HCT116 (cell line): ENCODE data around the gene AVPR1B. TPM values are rescaled to one million over a fixed set of nuclear protein-coding genes. Genes with fewer than 3 reads are reported as not detected.

ENCODE experiments used
- ATAC-seq: fragments of 200-7000 bp; cut with Tn5 transposase; 2 replicates; pipeline ENCODE4 v1.9.1; 2020; ENCODE audit warnings: mild to moderate bottlenecking, moderate library complexity
- BruUV-seq: library from RNA; stranded (reverse); fragments of 400-500 nt; replicated peaks from 2 replicates; lab custom pipeline; 2021; lab: Mats Ljungman, UMichigan
- CTCF ChIA-PET: fragments of 300-600 bp; sonication (Branson Sonifier 250); formaldehyde crosslinking; loops from one replicate; lab custom pipeline; 2021; ENCODE audit warnings: antibody characterized with exemption; lab: Charles Lee
- POLR2A ChIA-PET: fragments of 300-600, 350-600 bp; sonication (Branson Sonifier 250); formaldehyde crosslinking; loops from one replicate; lab custom pipeline; 2021; ENCODE audit warnings: antibody characterized with exemption; lab: Charles Lee
- RAD21 ChIA-PET, 2 experiments: fragments of 300-600 bp; sonication (Branson Sonifier 250); formaldehyde crosslinking; loops; one replicate each; lab custom pipeline; 2023; ENCODE audit warnings: low total read pairs in 2 of 2; ENCODE audit not compliant: uncharacterized antibody in 2 of 2, unreplicated experiment in 2 of 2, low non-redundant PET in 1 of 2; lab: Charles Lee
- DNase-seq: peaks from one replicate; pipeline ENCODE4 v3.0.0-alpha.2; 2010; ENCODE audit warnings: low read depth, low spot score
- H2AFZ ChIP-seq: fragments of 200-600 bp; shearing (Covaris generic), sonication (generic); 2 replicates; pipeline ENCODE4 v1.6.1; 2017; ENCODE audit warnings: low read depth, mixed run types, mixed read lengths, antibody characterized with exemption, low read length; ENCODE audit not compliant: poor library complexity, severe bottlenecking
- H3K27ac ChIP-seq: 2 replicates; pipeline ENCODE4 v1.5.1; 2012; ENCODE audit warnings: low read depth, low read length
- H3K27me3 ChIP-seq: fragments of 200-600 bp; sonication (generic); 2 replicates; pipeline ENCODE4 v1.6.1; 2016; ENCODE audit warnings: mixed run types, low read length, mixed read lengths; ENCODE audit not compliant: insufficient read depth
- H3K36me3 ChIP-seq, 2 experiments: fragments of 200-500 bp in 1 of 2; fragments of 200-600 bp in 1 of 2; sonication (Bioruptor generic) in 1 of 2; sonication (generic) in 1 of 2; 2 replicates each; pipeline versions ENCODE4 v1.5.1 to v1.6.1; 2014 to 2016; ENCODE audit warnings: low read length in 2 of 2, inconsistent platforms in 1 of 2, mixed read lengths in 1 of 2, mixed run types in 1 of 2; ENCODE audit not compliant: insufficient read depth in 2 of 2, control insufficient read depth in 1 of 2
- H3K4me1 ChIP-seq, 2 experiments: fragments of 200-600 bp in 1 of 2; sonication (generic) in 1 of 2; 2 replicates each; pipeline versions ENCODE4 v1.5.1 to v1.6.1; 2012 to 2017; ENCODE audit warnings: low read length in 2 of 2, inconsistent platforms in 1 of 2, mild to moderate bottlenecking in 1 of 2, mixed read lengths in 1 of 2, mixed run types in 1 of 2, moderate library complexity in 1 of 2; ENCODE audit not compliant: insufficient read depth in 2 of 2, control insufficient read depth in 1 of 2
- H3K4me2 ChIP-seq: fragments of 200-600 bp; sonication (generic); 2 replicates; pipeline ENCODE4 v1.6.1; 2017; ENCODE audit warnings: mixed run types, low read length, mixed read lengths
- H3K4me3 ChIP-seq, 2 experiments: fragments of 200-600 bp in 1 of 2; sonication (generic) in 1 of 2; replicated peaks in 1 of 2; 2 replicates each; pipeline ENCODE4 v1.5.1; 2011 to 2016; ENCODE audit warnings: low read length in 2 of 2, control low read depth in 1 of 2, low read depth in 1 of 2, mild to moderate bottlenecking in 1 of 2, mixed read lengths in 1 of 2, mixed run types in 1 of 2
- H3K79me2 ChIP-seq: fragments of 200-600 bp; sonication (generic); 2 replicates; pipeline ENCODE4 v1.6.1; 2017; ENCODE audit warnings: mild to moderate bottlenecking, mixed run types, low read length, moderate library complexity, mixed read lengths; ENCODE audit not compliant: insufficient read depth
- H3K9ac ChIP-seq: fragments of 200-600 bp; sonication (generic); 2 replicates; pipeline ENCODE4 v1.6.1; 2016; ENCODE audit warnings: low read length, mixed read lengths
- H3K9me2 ChIP-seq: fragments of 200-600 bp; sonication (generic), shearing (Covaris generic); 2 replicates; pipeline ENCODE4 v1.6.1; 2017; ENCODE audit warnings: mixed run types, mild to moderate bottlenecking, moderate library complexity; ENCODE audit not compliant: insufficient read depth
- H3K9me3 ChIP-seq, 2 experiments: fragments of 200-500 bp in 1 of 2; fragments of 200-600 bp in 1 of 2; sonication (Bioruptor generic) in 1 of 2; sonication (generic) in 1 of 2; 2 replicates each; pipeline ENCODE4 v1.6.1; 2014 to 2017; ENCODE audit warnings: low read length in 2 of 2, mixed read lengths in 2 of 2, inconsistent platforms in 1 of 2, low read depth in 1 of 2, mild to moderate bottlenecking in 1 of 2, mixed run types in 1 of 2, moderate library complexity in 1 of 2; ENCODE audit not compliant: control insufficient read depth in 1 of 2, insufficient read depth in 1 of 2
- H4K20me1 ChIP-seq: fragments of 200-600 bp; sonication (generic), shearing (Covaris generic); 2 replicates; pipeline ENCODE4 v1.6.1; 2017; ENCODE audit warnings: mixed run types, mild to moderate bottlenecking, moderate library complexity; ENCODE audit not compliant: insufficient read depth
- CBX3 ChIP-seq: IDR thresholded peaks from 2 replicates; pipeline ENCODE4 v1.6.1; 2012; ENCODE audit warnings: low read depth
- CEBPB ChIP-seq: IDR thresholded peaks from 2 replicates; pipeline ENCODE4 v1.6.1; 2012; ENCODE audit warnings: low read depth
- EGR1 ChIP-seq: IDR thresholded peaks from 2 replicates; pipeline ENCODE4 v1.6.1; 2012; ENCODE audit warnings: low read depth
- ELF1 ChIP-seq: IDR thresholded peaks from 2 replicates; pipeline ENCODE4 v1.6.1; 2012; ENCODE audit warnings: low read depth, borderline replicate concordance
- EZH2 ChIP-seq: fragments of 200-600 bp; sonication (generic); IDR thresholded peaks from 2 replicates; pipeline ENCODE4 v1.6.1; 2017; ENCODE audit warnings: antibody characterized with exemption, mixed run types
- EZH2phosphoT487 ChIP-seq: fragments of 200-600 bp; IDR thresholded peaks from 2 replicates; pipeline ENCODE4 v1.6.1; 2018; ENCODE audit warnings: antibody characterized with exemption, borderline replicate concordance
- FOSL1 ChIP-seq: IDR thresholded peaks from 2 replicates; pipeline ENCODE4 v1.6.1; 2012; ENCODE audit warnings: low read depth
- JUND ChIP-seq: IDR thresholded peaks from 2 replicates; pipeline ENCODE4 v1.6.1; 2012
- POLR2A ChIP-seq: IDR thresholded peaks from 2 replicates; pipeline ENCODE4 v1.7.0; 2011; ENCODE audit warnings: borderline replicate concordance; ENCODE audit not compliant: insufficient read depth, insufficient read length; ENCODE audit errors: extremely low read depth
- POLR2AphosphoS5 ChIP-seq: IDR thresholded peaks from 2 replicates; pipeline ENCODE4 v1.6.1; 2011; ENCODE audit warnings: mild to moderate bottlenecking, low read depth, low read length, moderate library complexity
- RAD21 ChIP-seq: IDR thresholded peaks from 2 replicates; pipeline ENCODE4 v1.6.1; 2012; ENCODE audit warnings: low read depth, mild to moderate bottlenecking
- SIN3A ChIP-seq: IDR thresholded peaks from 2 replicates; pipeline ENCODE4 v1.6.1; 2012; ENCODE audit warnings: low read depth
- SP1 ChIP-seq: IDR thresholded peaks from 2 replicates; pipeline ENCODE4 v1.6.1; 2012; ENCODE audit warnings: low read depth
- SRF ChIP-seq: IDR thresholded peaks from 2 replicates; pipeline ENCODE4 v1.6.1; 2012; ENCODE audit warnings: low read depth
- TCF7L2 ChIP-seq: IDR thresholded peaks from 2 replicates; pipeline ENCODE4 v1.7.0; 2011; ENCODE audit warnings: borderline replicate concordance, inconsistent platforms; ENCODE audit not compliant: insufficient read depth, insufficient read length; ENCODE audit errors: extremely low read depth
- ZFX ChIP-seq: fragments of 450-650 bp; IDR thresholded peaks from 2 replicates; pipeline ENCODE4 v1.6.1; 2017
- intact Hi-C: fragments of 100-400 bp; cut with micrococcal nuclease; formaldehyde crosslinking; loops from 2 replicates; pipeline ENCODE4 v1.10.0; 2022
- total RNA-seq: library from RNA; stranded (reverse); gene quantifications from one replicate; pipeline ENCODE4 v1.2.1, GENCODE V29; 2021; ENCODE audit not compliant: unreplicated experiment
- TF ChIP-seq, protein P1 (sequence below): IDR thresholded peaks from 2 replicates; pipeline ENCODE4 v1.6.1; 2012
- TF ChIP-seq, protein P2 (sequence below), 3 experiments: fragments of 200-600 bp in 1 of 3; sonication (generic) in 1 of 3; IDR thresholded peaks in 2 of 3; conservative IDR thresholded peaks in 1 of 3; 2 replicates each; pipeline ENCODE4 v1.5.1; 2012 to 2017; ENCODE audit warnings: low read depth in 2 of 3, low read length in 2 of 3, antibody characterized with exemption in 1 of 3, borderline replicate concordance in 1 of 3, control low read depth in 1 of 3, mild to moderate bottlenecking in 1 of 3, mixed read lengths in 1 of 3, mixed run types in 1 of 3, moderate library complexity in 1 of 3; ENCODE audit not compliant: insufficient read depth in 1 of 3
- TF ChIP-seq, protein P3 (sequence below): IDR thresholded peaks from 2 replicates; pipeline ENCODE4 v1.6.1; 2011; ENCODE audit warnings: mild to moderate bottlenecking, low read length, moderate library complexity; ENCODE audit not compliant: insufficient replicate concordance; ENCODE audit errors: extremely low read depth
- TF ChIP-seq, protein P4 (sequence below): IDR thresholded peaks from 2 replicates; pipeline ENCODE4 v1.6.1; 2012

AVPR1B gene
- total RNA-seq, 1 experiment from 2014 or later: not detected

DNA sequence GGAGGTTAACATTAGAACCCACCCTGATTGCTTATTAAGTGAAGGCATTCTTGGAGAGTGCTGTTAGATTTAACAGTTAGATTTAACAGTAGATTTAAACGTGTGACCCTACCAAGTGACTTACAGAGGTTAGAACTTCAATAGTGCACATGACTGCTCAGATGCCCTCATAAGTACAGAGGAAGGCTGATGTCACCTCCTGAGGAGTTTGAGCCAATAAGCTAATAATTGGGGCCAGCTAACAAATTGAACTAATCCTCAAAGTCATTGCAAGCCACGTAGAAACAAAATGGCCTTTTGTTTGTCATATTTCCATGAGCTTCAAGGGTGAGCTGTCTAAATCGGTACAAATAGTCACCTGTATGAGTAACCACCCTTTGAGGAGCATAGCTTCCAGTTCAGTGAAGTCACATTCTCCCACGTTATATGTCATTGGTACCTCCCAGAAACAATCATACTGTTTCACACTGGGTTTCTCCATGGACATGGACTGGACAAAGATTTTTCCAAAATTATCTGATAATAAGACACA is 11.7 kb downstream of the AVPR1B start:
- no peak overlapping the region for H3K9ac ChIP-seq
- TF ChIP-seq EGR1 (no peak), POLR2AphosphoS5 (no peak), CBX3 (no peak), SRF (no peak), CEBPB (no peak), JUND (no peak), TCF7L2 (no peak), EZH2phosphoT487 (no peak), POLR2A (no peak), ELF1 (no peak), SP1 (no peak), ZFX (no peak), EZH2 (no peak), SIN3A (no peak), RAD21 (no peak), FOSL1 (no peak)
- TF ChIP-seq, protein P1, sequence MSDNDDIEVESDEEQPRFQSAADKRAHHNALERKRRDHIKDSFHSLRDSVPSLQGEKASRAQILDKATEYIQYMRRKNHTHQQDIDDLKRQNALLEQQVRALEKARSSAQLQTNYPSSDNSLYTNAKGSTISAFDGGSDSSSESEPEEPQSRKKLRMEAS: no peak
- TF ChIP-seq, protein P2, sequence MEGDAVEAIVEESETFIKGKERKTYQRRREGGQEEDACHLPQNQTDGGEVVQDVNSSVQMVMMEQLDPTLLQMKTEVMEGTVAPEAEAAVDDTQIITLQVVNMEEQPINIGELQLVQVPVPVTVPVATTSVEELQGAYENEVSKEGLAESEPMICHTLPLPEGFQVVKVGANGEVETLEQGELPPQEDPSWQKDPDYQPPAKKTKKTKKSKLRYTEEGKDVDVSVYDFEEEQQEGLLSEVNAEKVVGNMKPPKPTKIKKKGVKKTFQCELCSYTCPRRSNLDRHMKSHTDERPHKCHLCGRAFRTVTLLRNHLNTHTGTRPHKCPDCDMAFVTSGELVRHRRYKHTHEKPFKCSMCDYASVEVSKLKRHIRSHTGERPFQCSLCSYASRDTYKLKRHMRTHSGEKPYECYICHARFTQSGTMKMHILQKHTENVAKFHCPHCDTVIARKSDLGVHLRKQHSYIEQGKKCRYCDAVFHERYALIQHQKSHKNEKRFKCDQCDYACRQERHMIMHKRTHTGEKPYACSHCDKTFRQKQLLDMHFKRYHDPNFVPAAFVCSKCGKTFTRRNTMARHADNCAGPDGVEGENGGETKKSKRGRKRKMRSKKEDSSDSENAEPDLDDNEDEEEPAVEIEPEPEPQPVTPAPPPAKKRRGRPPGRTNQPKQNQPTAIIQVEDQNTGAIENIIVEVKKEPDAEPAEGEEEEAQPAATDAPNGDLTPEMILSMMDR (IDR thresholded peaks at IDR 0.05 in 2 of 3, conservative IDR thresholded peaks at IDR 0.05 in 1 of 3; ENCODE audit: borderline replicate concordance in 1 of 3, insufficient read depth in 1 of 3, low read depth in 2 of 3, low read length in 2 of 3): no peak
- TF ChIP-seq, protein P3, sequence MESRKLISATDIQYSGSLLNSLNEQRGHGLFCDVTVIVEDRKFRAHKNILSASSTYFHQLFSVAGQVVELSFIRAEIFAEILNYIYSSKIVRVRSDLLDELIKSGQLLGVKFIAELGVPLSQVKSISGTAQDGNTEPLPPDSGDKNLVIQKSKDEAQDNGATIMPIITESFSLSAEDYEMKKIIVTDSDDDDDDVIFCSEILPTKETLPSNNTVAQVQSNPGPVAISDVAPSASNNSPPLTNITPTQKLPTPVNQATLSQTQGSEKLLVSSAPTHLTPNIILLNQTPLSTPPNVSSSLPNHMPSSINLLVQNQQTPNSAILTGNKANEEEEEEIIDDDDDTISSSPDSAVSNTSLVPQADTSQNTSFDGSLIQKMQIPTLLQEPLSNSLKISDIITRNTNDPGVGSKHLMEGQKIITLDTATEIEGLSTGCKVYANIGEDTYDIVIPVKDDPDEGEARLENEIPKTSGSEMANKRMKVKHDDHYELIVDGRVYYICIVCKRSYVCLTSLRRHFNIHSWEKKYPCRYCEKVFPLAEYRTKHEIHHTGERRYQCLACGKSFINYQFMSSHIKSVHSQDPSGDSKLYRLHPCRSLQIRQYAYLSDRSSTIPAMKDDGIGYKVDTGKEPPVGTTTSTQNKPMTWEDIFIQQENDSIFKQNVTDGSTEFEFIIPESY: no peak
- TF ChIP-seq, protein P4, sequence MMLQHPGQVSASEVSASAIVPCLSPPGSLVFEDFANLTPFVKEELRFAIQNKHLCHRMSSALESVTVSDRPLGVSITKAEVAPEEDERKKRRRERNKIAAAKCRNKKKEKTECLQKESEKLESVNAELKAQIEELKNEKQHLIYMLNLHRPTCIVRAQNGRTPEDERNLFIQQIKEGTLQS: no peak
- no peak overlapping the region for H3K4me2 ChIP-seq
- H3K27me3 ChIP-seq: peaks cover 5% of the 10 kb centered on the region; the same call in 1 of the 2 replicates
- ChIA-PET CTCF (interaction anchor here (1.0 to 3.5 kb wide), 11 partner anchors 8 to 313 kb away, joined by 3 to 111 read pairs (median 10); no protein-coding TSS in a partner anchor), RAD21 (interaction anchor here (0.8 to 1.9 kb wide), 5 partner anchors 74 to 186 kb away, joined by 3 to 9 read pairs (median 7); no protein-coding TSS in a partner anchor), POLR2A (no interaction called here)
- H2AFZ ChIP-seq: no peak overlapping the region
- BruUV-seq: no TSS peak
- intact Hi-C loops: loop anchor here (5.0 kb wide), 1 partner anchor 313 kb away; no protein-coding TSS in a partner anchor
- H3K36me3 ChIP-seq: no peaks in the 10 kb centered on the region
- no peaks in the 10 kb centered on the region for H4K20me1 ChIP-seq
- no peak overlapping the region for H3K4me3 ChIP-seq
- ATAC-seq (no peak), DNase-seq (no peak)
- H3K27ac ChIP-seq: no peak overlapping the region
- H3K9me3 ChIP-seq: no peaks in the 10 kb centered on the region
- no peaks in the 10 kb centered on the region for H3K4me1 ChIP-seq
- H3K9me2 ChIP-seq: no peaks in the 10 kb centered on the region
- no peaks in the 10 kb centered on the region for H3K79me2 ChIP-seq
